WTC11 (cell line): Measurements from ENCODE around the gene GRIK5.

Source experiments
- AR ChIP-seq: fragments of 250-450 bp; sonication (Bioruptor Pico); IDR thresholded peaks from 2 replicates; pipeline ENCODE4 v1.9.0; 2021; ENCODE audit warnings: mild to moderate bottlenecking
- KAT7 ChIP-seq: sonication (generic); formaldehyde crosslinking; IDR thresholded peaks from 2 replicates; pipeline ENCODE4 v1.8.1; 2023; ENCODE audit warnings: missing genetic modification reagents, mild to moderate bottlenecking, borderline replicate concordance
- USF2 ChIP-seq: sonication (generic); formaldehyde crosslinking; IDR thresholded peaks from 2 replicates; pipeline ENCODE4 v1.8.1; 2023; ENCODE audit warnings: mild to moderate bottlenecking, missing genetic modification reagents, moderate library complexity
- ZBTB43 ChIP-seq: sonication (generic); formaldehyde crosslinking; IDR thresholded peaks from 2 replicates; pipeline ENCODE4 v1.8.1; 2023; ENCODE audit warnings: mild to moderate bottlenecking, missing genetic modification reagents
- ZNF317 ChIP-seq: sonication (generic); formaldehyde crosslinking; IDR thresholded peaks from 2 replicates; pipeline ENCODE4 v1.8.1; 2023; ENCODE audit warnings: low read depth, mild to moderate bottlenecking, moderate library complexity, missing genetic modification reagents, borderline replicate concordance

- TF ChIP-seq ZBTB43 (CRISPR knock-in tag) (no peak), AR (no peak), KAT7 (CRISPR knock-in tag) (no peak), USF2 (CRISPR knock-in tag) (no peak), ZNF317 (CRISPR knock-in tag) (no peak)
Measured at GRCh38 chr19:41987141-41987860, 82.7 kb downstream of the GRIK5 start.
